HG03066 (cell line): ENCODE data around the gene ATP5F1E.
"Not testable (repeated sequence)": the region's sequence is repeated elsewhere in the genome, so short reads cannot be mapped to it uniquely, and the experiment has no call there.

Source experiments
- ATAC-seq: cut with Tn5 transposase; IDR thresholded peaks from one replicate; pipeline ENCODE4 v1.9.1; 2021; ENCODE audit warnings: low read depth; ENCODE audit not compliant: unreplicated experiment

Gene ATP5F1E

DNA sequence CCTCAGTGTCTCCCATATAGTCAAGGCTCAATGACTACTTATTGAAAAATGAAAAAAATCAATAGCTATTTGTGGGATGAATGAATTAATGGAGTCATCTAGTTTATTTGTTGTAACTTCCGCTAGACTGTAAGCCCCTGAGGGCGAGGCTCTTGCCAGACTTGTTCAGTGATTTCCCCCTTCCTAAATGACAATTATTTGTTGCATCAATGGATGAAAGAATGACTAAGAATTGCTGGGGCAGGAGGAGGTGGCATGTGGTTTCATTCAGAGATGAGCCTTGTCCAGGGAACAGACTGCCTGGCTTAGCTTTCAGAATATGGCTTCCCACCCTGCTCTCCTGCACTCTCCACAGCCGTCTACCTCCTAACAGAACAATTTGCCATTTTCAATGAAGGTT, 11.6 kb upstream of the ATP5F1E start:
- ATAC-seq: no peak

DNA sequence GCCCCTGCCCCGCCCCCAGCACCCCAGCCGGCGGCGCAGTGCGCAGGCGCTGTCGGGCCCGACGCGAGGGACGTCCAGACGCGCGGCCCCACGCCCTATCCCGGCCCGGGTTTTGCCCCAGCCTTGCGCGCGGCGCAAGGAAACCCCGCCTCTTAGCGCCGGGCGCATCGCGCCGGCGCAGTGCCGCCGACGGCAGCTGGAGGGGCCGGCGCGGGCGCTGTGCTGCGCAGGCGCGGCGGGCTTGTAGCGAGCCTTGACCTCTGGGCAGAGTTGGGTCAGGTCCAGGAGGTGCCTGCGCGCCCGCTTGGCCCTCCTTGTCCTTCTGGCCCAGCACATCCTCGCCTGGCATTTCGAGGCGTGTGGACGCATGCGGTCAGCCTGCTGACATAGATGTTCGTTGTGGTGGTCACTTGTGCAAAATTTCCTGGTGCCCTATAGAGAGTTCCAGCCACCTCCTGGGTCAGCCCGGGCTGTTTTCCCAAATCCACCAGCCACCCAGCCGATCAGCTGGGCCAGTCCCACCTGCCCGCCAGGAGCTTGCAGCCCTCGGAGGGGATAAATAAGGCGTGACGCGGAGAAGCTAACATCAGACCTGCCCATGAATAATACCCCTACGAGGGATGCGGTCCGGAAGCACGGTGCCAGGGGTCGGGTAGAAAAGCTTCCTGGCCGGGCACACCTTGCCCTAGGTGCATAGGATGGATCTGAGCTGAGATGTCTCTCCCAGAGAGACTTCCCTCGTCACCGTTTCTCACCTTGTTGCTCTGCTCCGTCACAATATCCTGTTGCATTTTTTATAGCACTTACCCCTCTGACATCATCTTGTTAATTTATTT, 10.9 kb upstream of the ATP5F1E start:
- ATAC-seq: peak; percentile 86

DNA sequence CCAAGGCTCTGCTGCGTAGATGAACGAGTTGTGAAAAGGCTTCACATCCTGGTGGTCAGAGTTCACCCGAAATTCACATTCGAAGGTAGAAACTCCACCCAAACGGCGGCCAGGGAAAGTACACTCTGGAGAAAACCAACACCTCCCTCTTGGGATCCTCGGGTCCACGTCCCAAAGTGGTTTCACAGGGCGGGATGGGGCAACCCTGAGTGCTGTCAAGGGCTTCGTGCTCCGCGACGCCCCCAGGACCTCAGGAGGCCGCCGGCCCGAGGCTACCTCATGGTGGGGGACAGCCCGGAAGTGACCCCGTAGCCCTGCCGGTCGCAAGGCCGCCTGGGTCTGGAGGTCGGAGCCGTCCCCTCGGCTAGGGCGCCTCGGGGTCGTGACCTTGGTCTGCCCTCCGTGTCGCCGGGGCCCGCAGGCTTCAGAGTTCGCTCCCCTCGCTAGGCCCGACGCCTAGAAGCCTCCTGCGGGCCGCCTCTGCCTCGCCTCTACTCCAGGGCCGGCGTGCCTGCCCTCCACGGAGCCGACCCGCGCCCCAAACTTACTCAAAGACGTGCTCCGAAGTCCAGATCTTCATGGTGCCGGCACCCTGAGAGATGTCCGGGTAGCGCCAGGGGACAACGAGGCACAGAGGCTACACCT, 10.1 kb upstream of the ATP5F1E start, which contains the start of gene PRELID3B:
PRELID3B (minus strand) TSS at position 636 of the 645 bp plus-strand sequence; CDS start at position 580, 56 bp downstream.
- ATAC-seq: peak; percentile 36

DNA sequence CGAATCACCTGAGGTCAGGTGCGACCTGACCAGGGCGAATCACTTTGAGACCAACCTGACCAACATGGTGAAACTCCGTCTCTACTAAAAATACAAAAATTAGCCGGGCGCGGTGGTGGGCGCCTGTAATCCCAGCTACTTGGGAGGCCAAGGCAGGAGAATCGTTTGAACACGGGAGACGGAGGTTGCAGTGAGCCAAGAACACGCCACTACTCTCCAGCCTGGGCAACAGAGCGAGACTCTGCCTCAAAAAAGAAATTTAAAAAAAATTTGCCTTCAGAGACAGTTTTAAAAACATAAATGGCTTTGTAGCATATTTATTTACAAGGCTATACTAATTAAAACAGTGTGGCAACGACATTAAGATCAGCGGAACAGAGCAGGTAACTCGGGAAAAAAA, 9.4 kb upstream of the ATP5F1E start:
- not testable (repeated sequence) for ATAC-seq

DNA sequence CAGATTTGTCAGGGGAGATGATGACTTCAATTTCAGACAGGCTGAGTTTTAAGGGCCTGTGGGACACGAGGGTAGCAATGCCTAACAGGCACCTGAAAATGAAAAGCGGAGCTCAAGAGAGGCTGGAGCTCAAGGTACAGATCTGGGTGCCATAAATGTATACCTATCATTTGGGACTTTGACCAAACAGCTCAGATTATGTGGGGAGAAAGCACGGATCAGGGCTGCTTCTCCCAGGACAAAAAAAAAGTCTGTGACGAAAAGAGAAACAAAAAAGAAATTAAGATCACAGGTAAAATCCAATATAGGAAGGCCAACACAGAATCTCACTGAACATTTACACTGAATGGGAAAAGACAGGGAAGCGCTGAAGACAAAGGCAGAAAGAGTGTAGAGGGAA, 8.5 kb upstream of the ATP5F1E start:
- ATAC-seq: no peak

DNA sequence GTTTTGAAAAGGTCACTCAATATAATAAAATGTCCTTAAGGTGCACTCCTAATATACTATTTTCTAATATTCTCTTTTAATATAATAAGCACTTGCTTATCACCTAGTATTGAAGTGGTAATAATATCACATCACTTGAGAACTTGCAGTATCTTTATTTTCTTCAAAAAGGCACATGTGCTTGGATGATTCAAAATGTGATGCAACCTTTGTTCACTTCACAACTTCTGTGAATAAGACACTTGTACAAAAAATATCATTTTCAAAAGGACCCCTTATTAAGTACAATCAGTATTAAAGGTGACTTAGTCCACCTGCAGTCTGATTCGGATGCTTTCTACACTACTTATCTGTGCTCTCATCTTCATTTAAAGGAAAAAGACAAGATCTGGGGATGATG, 7.1 kb upstream of the ATP5F1E start:
- ATAC-seq: no peak

DNA sequence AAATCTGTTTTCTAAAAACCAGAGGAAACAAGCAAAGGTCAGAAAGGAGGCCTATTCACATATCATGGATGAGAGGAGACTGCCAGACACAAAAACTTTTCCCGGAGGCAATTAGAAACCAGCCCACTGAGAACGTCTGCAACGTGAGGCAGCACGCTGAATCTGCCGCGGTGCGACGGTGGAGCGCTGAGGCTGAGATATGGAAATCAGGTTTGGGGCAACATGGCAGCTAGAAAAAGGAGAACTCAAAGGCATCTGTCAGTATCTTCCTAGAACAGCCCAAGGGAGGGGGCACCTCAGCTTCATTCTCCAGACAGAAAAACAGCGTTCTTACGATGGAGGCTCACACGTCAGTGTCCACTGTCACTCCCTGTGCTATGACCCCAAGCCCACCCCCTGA, 5.3 kb upstream of the ATP5F1E start:
- ATAC-seq: no peak

DNA sequence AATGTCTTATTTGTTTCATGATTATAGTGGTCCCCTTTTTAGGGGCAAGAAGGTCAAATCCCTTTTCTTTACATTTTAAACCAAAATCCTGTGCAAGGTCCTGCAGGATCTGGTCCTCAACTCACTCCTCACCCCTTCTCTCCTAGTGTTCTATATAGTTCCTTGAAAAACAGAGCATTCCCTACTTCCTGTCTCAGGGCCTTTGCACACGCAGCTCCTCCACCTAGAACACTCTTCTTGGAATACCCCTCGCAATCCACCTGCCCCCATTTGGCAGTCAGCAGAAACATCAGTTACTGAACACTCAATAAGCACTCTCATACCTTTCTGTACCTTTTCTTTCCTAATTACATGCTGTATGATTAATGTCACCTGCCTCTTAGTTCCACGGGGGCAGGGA, 3.2 kb upstream of the ATP5F1E start:
- ATAC-seq: no peak

DNA sequence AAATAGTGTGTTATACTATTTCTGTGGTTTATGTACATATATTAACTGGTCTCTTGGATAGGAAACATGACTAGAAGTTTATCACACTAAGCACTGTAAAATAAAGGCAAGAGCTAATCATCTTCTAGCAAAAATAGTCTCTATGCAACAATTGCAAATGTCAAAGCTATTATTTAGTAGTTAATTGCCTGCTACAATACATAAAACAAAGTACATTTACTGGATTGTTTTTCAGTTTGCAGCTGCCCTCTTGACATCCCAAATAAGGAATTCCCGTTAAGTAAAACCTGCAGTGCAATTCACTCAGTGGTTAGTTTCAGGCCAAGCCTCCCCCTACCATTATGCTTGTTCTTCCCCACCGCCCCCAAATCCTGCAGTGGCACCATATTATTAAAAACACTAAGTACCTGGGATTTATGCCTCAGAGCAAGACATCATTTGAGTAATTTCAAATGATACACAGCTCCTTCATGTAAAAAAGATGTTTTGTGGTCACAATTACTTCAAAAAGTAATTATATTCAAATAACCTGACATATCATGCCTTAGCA, 1.6 kb upstream of the ATP5F1E start:
- no peak for ATAC-seq

DNA sequence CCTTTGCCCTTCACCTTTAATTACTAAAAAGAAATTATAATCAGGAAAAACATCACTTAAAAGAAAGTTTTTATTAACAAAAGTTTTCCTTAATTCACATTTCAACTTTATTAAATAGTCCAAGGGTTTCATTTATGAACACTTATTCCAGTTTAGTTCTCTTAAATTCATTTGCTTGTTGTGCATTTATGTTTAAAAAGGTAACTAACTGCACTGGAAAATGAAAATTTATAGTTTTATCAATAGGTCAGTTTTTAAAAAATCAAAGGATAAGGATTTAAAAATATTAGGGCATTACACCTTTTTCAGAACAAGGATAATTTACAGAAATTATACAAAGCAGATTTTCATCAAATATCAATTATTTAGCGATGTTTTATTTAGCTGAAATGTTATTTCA, 958 bp upstream of the ATP5F1E start:
- ATAC-seq: no peak

DNA sequence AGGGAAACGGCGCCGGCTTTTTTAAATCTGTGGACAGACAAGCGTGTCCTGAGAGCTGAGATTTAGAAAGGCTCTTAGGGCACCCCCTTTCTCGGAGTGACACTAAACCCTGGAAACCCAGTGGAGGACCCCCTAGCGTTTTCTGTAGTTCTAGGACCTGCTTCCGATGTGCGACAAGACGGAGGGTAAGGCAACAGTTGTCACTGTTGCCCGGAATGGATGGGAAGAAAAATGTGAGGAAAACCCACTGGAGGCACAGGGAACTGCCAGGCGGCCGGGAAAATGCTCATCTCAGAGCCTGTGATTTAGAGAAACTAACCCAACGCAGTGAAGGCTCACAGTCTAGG, 551 bp upstream of the ATP5F1E start:
- ATAC-seq: no peak

DNA sequence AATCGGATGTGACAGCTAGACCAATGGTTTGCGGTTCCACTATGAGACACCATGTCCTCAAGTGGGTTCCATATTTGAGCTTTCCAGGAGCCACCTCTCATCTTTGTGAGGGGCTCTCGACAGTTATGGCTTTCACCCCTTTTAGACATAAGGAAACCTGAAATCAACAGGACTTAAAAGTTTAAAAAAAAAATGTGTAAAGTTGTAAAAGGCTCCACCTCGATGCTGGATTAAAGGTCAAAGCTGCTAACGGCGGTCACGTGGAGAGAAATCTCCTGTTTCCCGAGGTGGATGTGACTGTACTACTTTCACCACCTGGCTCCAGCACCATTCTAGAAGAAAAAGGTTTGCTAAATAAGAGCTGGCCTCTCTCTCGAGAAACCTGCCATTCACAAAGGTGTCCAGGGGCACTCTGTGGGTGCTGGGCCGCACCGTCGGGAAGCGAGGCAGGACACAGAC, 542 bp downstream of the ATP5F1E start:
- ATAC-seq: no peak

DNA sequence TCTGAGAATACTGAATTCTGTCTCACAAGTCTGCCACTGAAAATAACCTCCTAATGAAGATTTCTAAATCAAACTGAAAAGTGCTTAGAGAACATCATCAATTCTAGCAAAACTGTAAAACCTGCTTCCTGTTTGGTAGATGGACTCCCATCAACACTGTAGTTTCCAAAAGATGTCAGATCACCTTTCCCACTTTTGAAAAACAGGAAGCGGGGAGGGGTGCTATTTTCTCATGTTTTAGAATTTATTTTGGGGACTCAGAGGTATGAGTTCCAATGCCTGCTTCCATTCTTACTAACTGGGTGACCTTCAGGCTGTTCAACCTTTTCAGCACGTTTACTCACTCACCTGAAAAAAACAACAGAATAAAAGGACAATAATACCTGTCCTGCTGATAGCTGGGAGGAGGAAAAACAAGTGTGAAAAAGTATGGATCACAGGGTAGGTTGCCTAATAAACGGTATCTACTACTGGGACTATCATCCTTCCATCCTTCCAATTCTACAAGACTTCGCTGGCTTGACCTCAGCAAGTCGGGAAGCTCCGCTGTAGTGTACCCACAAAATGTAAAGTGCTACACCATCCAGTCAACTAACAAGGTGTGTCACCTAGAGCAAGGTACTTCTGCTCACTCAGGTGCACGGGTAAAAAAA, 1.1 kb downstream of the ATP5F1E start:
- ATAC-seq: no peak

DNA sequence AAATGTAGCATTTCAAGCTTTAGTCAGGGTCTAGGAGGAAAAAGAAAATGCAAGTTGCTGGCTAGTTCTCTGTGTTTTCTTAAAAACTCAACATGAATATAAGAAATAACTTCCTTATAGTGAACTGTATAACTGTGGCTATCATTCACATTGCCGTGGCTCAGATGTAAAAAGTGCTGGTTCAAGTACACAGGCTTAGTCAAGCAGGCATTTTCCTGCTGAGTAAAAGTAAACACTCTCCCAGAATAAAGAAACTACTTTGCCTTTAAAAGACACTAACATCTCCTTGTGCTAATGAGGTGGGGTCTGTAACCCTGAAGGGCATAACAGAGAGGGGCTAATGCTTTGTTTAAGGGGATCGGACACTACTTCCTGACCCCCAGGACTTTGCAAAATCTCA, 3.3 kb downstream of the ATP5F1E start:
- ATAC-seq: no peak

DNA sequence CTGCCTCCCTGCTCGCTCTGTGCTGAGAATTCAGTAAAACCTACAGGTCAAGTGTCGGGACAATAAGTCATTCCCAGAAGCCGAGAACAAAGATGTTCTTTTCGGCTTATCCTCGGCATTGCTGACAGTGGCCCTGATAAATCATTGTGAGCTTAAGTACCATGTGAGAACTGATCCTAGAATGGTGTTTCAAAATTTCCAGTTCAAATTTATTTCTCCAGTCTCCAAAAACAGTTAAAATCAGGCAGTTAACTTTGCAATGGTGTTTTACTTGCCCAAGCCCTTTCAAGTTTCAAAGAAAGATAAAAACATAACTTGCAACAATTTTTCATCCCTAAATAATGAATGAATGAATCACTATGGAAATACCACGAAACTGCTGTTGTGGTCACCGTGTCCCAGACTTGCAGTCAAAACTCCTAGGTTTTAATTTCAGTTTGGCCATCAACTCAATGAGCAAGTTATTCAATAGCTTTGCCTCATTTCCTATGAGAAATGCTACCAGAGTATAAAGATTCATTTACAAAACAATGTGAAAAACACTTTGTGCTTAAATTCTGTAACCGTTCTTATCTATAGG, 4.3 kb downstream of the ATP5F1E start:
- ATAC-seq: no peak

DNA sequence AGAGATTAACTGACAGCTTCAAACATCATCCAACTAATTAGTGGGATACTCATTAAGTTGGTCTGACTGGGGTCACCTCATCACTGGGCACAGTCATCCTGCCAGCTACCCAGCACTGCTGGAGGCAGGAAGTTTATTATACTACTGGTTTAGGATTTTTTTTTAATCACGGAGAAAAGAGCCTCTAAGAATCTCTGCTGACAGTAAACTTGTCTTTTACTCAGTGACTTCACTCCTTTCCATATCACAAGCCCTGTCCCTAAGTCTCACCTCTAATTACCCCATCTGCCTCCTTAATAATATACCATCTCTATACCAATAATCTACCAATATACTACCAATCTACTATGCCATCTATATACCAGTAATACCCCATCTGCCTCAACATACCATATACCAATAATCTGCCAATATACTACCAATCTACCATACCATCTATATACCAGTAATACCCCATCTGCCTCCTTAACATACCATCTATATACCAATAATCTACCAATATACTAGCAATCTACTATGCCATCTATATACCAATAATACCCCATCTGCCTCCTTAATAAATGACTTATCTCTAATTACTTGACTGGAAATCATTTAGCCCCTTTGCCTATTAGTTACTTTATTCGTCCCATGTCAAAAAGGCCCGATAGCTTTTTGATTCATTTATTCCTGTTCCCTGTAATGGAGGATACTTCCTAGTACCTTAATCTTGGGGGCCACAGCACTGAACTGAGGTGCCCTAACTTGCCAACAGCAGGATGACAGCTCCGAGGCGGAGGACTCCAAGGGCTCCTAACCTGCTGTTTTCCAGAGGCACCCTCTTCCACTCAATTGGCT, 5.0 kb downstream of the ATP5F1E start:
- ATAC-seq: no peak

DNA sequence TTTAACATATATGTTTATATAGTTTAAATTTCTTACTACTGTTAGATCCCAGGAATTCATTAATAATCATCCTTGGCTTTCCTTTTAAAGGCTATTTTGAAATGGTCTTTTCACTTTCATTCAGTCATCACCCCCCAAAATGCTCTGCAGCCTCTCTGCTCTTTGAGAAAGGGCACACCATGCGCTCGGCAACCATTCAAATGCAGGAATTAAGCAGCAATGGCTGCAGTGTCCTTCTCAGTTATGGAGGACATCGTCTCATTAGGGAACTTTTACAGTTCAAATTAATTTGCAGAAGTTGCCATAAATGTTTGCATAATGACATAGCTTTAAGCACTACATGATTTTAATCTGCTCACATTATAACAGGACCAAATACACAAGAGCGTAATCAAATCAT, 6.6 kb downstream of the ATP5F1E start:
- no peak for ATAC-seq

DNA sequence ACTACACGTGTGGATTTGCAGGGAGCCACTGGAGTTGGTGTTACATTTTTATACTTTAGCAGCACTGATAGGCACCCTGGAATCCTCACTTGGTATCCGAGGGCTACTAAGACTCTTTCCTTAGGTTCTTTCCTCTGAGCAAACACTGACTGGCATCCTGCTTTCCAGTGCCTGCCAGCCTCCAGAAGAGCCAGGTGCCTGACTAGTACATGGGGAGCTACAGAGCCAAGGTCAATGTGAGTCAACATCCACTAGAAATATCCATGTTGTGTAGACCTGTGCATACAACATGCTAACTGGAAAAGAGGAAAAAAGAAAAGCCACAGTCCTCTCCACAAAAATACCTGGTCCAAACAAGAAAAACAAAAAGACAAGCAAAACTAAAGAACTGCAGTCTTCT, 7.0 kb downstream of the ATP5F1E start:
- no peak for ATAC-seq

DNA sequence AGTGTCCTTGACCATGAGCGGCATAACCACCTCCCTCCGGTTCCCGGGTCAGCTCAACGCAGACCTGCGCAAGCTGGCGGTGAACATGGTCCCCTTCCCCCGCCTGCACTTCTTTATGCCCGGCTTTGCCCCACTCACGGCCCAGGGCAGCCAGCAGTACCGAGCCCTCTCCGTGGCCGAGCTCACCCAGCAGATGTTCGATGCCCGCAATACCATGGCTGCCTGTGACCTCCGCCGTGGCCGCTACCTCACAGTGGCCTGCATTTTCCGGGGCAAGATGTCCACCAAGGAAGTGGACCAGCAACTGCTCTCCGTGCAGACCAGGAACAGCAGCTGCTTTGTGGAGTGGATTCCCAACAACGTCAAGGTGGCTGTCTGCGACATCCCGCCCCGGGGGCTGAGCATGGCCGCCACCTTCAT, 8.0 kb downstream of the ATP5F1E start:
- ATAC-seq: no peak

DNA sequence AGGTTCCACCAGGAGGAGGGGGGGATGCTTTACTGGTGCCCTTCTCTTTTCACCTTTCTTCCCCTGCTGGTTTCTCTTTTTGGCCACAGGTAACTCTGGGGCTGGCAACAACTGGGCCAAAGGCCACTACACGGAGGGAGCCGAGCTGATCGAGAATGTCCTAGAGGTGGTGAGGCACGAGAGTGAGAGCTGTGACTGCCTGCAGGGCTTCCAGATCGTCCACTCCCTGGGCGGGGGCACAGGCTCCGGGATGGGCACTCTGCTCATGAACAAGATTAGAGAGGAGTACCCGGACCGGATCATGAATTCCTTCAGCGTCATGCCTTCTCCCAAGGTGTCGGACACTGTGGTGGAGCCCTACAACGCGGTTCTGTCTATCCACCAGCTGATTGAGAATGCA, 8.5 kb downstream of the ATP5F1E start:
- no peak for ATAC-seq
